GM19238 (cell line): ENCODE measurements around the gene DDX50.

Source experiments
- DNase-seq: peaks from one replicate; pipeline ENCODE4 v3.0.0; 2011; ENCODE audit warnings: low spot score; ENCODE audit not compliant: insufficient read length

The DDX50 gene

GRCh38 chr10:68981074-68981473, 80.0 kb downstream of the DDX50 start:
- DNase-seq, result no peak

GRCh38 chr10:68982389-68982788, 81.3 kb downstream of the DDX50 start:
- DNase-seq, result no peak

GRCh38 chr10:68987611-68988010, 86.5 kb downstream of the DDX50 start:
- DNase-seq, result no peak

GRCh38 chr10:68988530-68989316, 87.6 kb downstream of the DDX50 start, which contains the start of gene KIFBP:
KIFBP (plus strand) TSS chr10:68988803; CDS start chr10:68988833, 30 bp downstream.
- DNase-seq, result peak; percentile 81

GRCh38 chr10:68989317-68989990, 88.3 kb downstream of the DDX50 start:
- DNase-seq, result no peak

- no peak for DNase-seq
Measured at GRCh38 chr10:68992636-68993440, 91.7 kb downstream of the DDX50 start.
